VCaP (cell line): ENCODE results near the gene ZDHHC14.
A peak's percentile ranks its signal among the peaks of the same experiment; 100 is the strongest.

Experiments used
- H3K27ac ChIP-seq: fragments of 450-650 bp; 2 replicates; pipeline ENCODE4 v1.5.1; 2017
- CTCF ChIP-seq: fragments of 450-650 bp; conservative IDR thresholded peaks from 2 replicates; pipeline ENCODE4 v1.5.1; 2017; ENCODE audit warnings: mild to moderate bottlenecking, moderate library complexity

The ZDHHC14 gene

DNA sequence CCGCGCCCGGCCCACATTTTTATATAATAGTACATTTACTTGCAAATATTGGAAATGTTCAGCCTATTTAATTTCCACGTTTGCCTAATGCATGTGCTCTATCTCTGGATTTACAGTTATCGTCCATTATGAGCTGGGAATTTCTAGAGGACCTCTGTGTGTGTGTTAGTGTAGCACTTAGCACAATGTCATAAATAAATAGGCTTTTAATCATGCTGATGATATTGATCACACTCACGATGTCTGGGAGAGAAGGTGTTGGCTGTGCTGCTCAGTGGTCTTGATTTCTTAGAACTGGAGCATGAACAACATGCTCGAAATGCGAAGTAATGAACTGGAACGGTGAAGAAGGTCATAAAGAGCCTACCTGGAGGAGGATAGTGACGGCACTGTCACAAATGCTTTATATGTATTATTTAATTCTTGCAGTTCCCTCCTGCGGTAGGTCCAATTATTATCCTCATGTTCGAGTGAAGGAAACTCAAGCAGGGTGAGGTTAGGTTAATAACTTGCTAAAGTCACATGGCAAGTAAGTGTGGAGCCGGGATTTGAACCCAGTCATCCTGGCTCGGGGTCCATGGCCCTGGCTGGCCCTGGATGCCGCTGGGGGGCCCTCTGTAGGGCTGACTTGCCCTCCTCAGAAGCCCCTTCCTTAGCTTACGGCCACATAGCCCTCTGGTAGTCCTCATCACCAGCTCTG is 130.8 kb downstream of the ZDHHC14 start:
- H3K27ac ChIP-seq, result no peak overlapping the region
- TF ChIP-seq CTCF, result no peak

DNA sequence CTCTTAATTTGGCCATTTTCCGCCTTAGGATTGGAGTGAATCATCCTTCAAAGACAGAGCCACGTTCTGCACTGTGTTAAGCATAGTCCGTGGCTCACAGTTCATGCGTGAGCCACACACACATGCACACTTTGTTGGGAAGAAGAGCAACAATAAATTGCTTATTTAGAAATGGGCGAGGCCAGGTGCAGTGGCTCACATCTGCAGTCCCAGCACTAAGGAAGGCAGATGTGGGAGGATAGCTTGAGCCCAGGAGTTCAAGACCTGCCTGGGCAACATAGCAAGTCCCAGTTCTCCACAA is 131.3 kb downstream of the ZDHHC14 start:
- H3K27ac ChIP-seq, result no peak overlapping the region
- no peak for TF ChIP-seq CTCF

DNA sequence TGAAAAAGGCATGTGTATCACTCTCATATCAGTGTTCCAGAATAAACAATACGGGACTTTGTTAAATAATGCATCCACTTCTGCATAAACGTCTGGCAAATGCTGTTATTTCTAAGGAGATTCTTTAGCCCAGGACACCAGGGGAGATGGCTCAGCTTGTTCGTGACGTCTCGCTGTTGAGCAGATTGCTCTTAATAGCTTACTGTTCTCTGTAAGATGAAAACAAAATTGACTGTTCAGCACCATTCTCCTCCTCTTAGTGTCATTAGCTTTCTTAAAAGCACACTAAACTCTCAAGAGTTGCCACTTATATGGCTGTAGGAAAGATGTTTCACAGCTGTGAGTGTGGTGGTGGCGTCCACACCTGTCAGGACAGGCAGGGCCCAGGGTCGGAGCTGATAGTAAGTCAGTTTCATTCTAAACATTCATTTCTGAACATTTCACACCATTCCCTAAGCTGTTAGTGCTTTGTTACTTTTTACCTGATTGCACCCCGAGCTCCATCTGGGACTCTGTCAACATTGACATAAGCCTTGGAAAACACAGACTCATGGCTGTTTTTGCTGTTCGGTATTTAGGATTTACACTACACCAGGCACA is 132.1 kb downstream of the ZDHHC14 start:
- TF ChIP-seq CTCF, result no peak

DNA sequence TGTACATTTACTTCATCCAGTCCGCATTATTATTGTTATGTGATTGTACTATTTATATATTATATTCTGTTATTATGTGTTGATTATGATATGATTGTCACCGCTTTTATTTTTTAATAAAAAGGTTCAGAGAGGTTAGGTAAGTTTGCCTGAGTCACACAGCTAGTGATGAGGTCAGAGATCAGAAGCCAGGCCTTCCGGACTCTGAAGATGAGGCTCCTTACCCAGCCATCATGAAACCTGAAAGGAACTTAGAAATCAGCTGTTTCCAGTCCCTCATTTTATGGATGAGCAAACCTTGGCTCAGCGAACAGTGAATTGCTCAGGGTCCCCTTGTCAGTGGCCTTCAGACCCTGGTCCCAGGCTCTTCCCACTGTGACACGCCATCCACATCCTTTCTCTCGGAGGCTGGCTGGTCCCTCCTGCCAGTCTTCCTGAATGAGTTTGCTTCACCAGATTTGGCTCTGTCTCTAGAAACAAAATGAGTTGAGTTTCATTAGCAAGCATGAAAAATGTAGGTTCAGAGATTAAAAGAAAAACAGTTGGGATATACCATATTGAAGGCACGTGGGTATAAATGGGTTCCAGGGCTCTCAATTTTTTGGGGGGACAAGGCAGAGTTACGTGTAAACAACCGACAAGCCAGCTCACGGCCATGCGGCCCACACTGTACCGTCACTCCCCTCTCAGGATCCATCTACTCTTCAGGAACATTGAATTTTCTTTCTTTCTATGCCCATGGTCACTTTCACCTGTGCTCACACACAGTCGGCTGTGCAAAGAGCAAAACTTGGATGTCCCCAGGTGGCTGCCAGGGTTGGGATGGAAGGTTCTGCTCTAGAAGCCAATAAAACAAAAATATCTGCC is 132.9 kb downstream of the ZDHHC14 start:
- no peak for TF ChIP-seq CTCF
- H3K27ac ChIP-seq, result peak overlapping the region; percentile 24; the same call in 1 of the 2 replicates

More for the DNA sequence above, 132.1 kb downstream of the ZDHHC14 start:
- H3K27ac ChIP-seq, result peak overlapping the region; percentile 24; the same call in 1 of the 2 replicates

GRCh38 chr6:157514659-157515496 is 133.9 kb downstream of the ZDHHC14 start:
- no peak for TF ChIP-seq CTCF
- no peak overlapping the region for H3K27ac ChIP-seq

- TF ChIP-seq CTCF, result no peak
- no peak overlapping the region for H3K27ac ChIP-seq
Measured at GRCh38 chr6:157516319-157517026, 135.5 kb downstream of the ZDHHC14 start.
